SK-N-SH treated with all-trans-retinoic acid at 6 μM for 48 hours (cell line): Measurements from ENCODE around the gene GFI1.

Experiments used
- GLIS3 ChIP-seq: fragments of 250-450 bp; sonication (Bioruptor Pico); IDR thresholded peaks from 2 replicates; pipeline ENCODE4 v1.5.0; 2020; ENCODE audit warnings: mild to moderate bottlenecking, moderate library complexity
- TF ChIP-seq, protein P1 (sequence below): fragments of 250-450 bp; sonication (Bioruptor Pico); IDR thresholded peaks from 2 replicates; pipeline ENCODE4 v1.8.0; 2020; ENCODE audit warnings: mild to moderate bottlenecking, moderate library complexity, borderline replicate concordance

DNA sequence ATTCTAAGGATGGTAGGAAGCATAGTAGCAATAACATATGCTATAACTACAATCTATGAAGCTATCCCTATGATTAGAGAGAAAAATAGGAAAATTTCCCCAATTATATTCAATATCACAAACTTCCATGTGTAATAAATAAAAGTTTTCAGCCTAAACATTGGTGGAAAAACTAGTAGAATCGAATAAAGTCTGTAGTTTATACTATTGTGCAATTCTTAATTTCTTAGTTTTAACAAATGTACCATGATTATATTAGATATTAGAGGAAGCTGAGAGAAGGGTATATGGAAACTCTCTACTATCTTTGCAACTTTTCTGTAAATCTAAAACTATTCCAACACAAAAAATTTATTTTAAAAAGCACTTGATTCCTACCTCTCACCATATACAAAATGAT is 13.8 kb upstream of the GFI1 start:
- TF ChIP-seq GLIS3, result no peak
- TF ChIP-seq, protein P1, sequence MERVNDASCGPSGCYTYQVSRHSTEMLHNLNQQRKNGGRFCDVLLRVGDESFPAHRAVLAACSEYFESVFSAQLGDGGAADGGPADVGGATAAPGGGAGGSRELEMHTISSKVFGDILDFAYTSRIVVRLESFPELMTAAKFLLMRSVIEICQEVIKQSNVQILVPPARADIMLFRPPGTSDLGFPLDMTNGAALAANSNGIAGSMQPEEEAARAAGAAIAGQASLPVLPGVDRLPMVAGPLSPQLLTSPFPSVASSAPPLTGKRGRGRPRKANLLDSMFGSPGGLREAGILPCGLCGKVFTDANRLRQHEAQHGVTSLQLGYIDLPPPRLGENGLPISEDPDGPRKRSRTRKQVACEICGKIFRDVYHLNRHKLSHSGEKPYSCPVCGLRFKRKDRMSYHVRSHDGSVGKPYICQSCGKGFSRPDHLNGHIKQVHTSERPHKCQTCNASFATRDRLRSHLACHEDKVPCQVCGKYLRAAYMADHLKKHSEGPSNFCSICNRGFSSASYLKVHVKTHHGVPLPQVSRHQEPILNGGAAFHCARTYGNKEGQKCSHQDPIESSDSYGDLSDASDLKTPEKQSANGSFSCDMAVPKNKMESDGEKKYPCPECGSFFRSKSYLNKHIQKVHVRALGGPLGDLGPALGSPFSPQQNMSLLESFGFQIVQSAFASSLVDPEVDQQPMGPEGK (CRISPR knock-in tag), result no peak
